HEK293T (cell line): ENCODE data around the gene CALB2.

Experiments
- CTCF ChIA-PET: fragments of 350-600 bp; formaldehyde crosslinking; extraction: SDS; loops from one replicate; lab custom pipeline; 2021; ENCODE audit warnings: antibody characterized with exemption, inconsistent platforms; lab: Yijun Ruan, JAX
- POLR2A ChIA-PET: fragments of 350-600 bp; formaldehyde crosslinking; extraction: SDS; loops from one replicate; lab custom pipeline; 2020; ENCODE audit warnings: antibody characterized with exemption, inconsistent platforms; lab: Yijun Ruan, JAX
- DNase-seq: peaks from one replicate; pipeline ENCODE4 v3.0.0; 2012; ENCODE audit warnings: mixed read lengths; ENCODE audit errors: extremely low spot score
- ARNT ChIP-seq: fragments of 450-650 bp; IDR thresholded peaks from 2 replicates; pipeline ENCODE4 v1.6.1; 2017; ENCODE audit warnings: mild to moderate bottlenecking
- BHLHE40 ChIP-seq: fragments of 450-650 bp; IDR thresholded peaks from 2 replicates; pipeline ENCODE4 v1.6.1; 2016; ENCODE audit warnings: mild to moderate bottlenecking, moderate library complexity, borderline replicate concordance
- CTBP1 ChIP-seq: fragments of 450-650 bp; IDR thresholded peaks from 2 replicates; pipeline ENCODE4 v1.6.1; 2016; ENCODE audit warnings: borderline replicate concordance
- ELF4 ChIP-seq: fragments of 450-650 bp; IDR thresholded peaks from 2 replicates; pipeline ENCODE4 v1.6.1; 2017; ENCODE audit warnings: antibody characterized with exemption
- FOXA1 ChIP-seq: fragments of 450-650 bp; IDR thresholded peaks from 2 replicates; pipeline ENCODE4 v1.6.1; 2016; ENCODE audit warnings: mild to moderate bottlenecking
- FOXK2 ChIP-seq: fragments of 450-650 bp; IDR thresholded peaks from 2 replicates; pipeline ENCODE4 v1.6.1; 2016; ENCODE audit warnings: mild to moderate bottlenecking
- FOXM1 ChIP-seq: fragments of 450-650 bp; IDR thresholded peaks from 2 replicates; pipeline ENCODE4 v1.6.1; 2017; ENCODE audit warnings: mild to moderate bottlenecking, borderline replicate concordance
- HDGF ChIP-seq: fragments of 450-650 bp; IDR thresholded peaks from 2 replicates; pipeline ENCODE4 v1.6.1; 2017; ENCODE audit warnings: antibody characterized with exemption, borderline replicate concordance
- L3MBTL2 ChIP-seq: fragments of 450-650 bp; conservative IDR thresholded peaks from 2 replicates; pipeline ENCODE4 v1.6.1; 2016; ENCODE audit warnings: mild to moderate bottlenecking
- LEF1 ChIP-seq: fragments of 450-650 bp; IDR thresholded peaks from 2 replicates; pipeline ENCODE4 v1.6.1; 2017; ENCODE audit warnings: mild to moderate bottlenecking, borderline replicate concordance
- NFRKB ChIP-seq: fragments of 450-650 bp; IDR thresholded peaks from 2 replicates; pipeline ENCODE4 v1.6.1; 2016; ENCODE audit warnings: mild to moderate bottlenecking, moderate library complexity
- SP1 ChIP-seq: fragments of 450-650 bp; IDR thresholded peaks from 2 replicates; pipeline ENCODE4 v1.6.1; 2017
- SUZ12 ChIP-seq: fragments of 450-650 bp; IDR thresholded peaks from 2 replicates; pipeline ENCODE4 v1.6.1; 2016; ENCODE audit warnings: mild to moderate bottlenecking
- TARDBP ChIP-seq: fragments of 450-650 bp; IDR thresholded peaks from 2 replicates; pipeline ENCODE4 v1.6.1; 2016
- ZNF384 ChIP-seq: fragments of 450-650 bp; IDR thresholded peaks from 2 replicates; pipeline ENCODE4 v1.6.1; 2016
- TF ChIP-seq, protein P1 (sequence below): fragments of 450-650 bp; IDR thresholded peaks from 2 replicates; pipeline ENCODE4 v1.6.1; 2016

Gene CALB2

DNA sequence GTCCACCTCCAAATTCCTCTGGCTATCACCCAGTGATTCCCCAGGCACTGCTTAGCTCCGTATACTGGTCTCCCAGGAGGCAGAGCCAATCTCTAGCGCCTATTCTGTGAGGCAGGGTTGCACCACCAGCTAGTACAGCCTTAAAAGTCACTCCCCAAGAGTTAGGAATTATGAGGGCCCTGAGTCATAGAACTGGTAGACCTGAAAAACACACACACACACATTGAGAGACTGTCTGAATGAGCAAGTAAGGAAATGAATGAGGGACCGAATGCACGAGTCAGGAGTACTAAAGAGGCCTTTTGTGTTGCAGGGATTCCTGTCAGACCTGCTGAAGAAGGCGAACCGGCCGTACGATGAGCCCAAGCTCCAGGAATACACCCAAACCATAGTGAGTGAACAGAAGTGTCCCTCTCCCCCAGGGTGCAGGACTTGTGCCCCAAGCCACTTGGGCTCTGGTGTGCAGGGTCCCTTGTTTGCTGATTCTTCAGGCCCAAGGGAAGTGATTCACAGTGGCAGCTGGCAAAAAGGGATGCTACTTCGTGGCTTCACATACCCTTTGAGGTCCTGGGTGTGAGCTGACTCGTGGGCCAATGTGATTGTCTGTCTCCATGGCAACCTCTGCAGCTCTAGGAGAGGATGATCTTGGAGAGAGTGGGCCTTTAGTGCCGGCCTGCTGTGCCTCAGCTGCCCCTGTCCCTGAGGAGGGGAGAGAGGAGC is 24.7 kb downstream of the CALB2 start:
- ChIA-PET POLR2A (no interaction called here), CTCF (no interaction called here)

DNA sequence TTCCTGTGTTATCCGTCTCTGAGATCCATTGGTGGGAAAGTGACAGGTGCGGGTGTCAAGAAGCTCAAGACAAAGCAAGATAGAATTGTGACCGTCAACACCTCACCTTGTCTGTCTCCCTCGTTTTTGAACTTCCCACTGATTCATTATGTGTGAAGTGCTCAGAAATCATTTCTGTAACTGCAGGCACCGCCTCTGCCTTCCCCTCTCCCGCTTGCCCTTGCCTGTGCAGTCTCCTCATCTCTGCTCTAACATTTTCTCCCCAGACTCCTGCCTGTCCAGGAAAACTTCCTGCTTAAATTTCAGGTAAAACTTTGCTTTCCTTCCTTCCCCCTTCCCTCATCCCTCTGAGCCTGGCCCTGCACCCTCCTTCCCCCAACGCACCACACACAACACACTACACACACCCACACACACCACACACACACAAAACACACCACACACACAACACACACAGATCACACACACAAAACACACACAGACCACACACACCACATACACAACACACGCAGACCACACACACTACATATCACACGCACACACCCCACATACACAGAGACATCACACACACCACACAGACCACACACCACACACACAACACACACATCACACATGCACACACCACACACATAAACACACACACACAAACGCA is 25.7 kb downstream of the CALB2 start:
- ChIA-PET POLR2A (no interaction called here), CTCF (no interaction called here)
- TF ChIP-seq FOXK2 (no peak), SUZ12 (no peak)
- TF ChIP-seq, protein P1, sequence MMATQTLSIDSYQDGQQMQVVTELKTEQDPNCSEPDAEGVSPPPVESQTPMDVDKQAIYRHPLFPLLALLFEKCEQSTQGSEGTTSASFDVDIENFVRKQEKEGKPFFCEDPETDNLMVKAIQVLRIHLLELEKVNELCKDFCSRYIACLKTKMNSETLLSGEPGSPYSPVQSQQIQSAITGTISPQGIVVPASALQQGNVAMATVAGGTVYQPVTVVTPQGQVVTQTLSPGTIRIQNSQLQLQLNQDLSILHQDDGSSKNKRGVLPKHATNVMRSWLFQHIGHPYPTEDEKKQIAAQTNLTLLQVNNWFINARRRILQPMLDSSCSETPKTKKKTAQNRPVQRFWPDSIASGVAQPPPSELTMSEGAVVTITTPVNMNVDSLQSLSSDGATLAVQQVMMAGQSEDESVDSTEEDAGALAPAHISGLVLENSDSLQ: no peak
- DNase-seq: no peak

More for the DNA sequence above, 24.7 kb downstream of the CALB2 start:
- DNase-seq: no peak
- TF ChIP-seq BHLHE40 (no peak), ZNF384 (no peak), FOXA1 (no peak), LEF1 (no peak), CTBP1 (no peak), ELF4 (no peak), ARNT (no peak)

DNA sequence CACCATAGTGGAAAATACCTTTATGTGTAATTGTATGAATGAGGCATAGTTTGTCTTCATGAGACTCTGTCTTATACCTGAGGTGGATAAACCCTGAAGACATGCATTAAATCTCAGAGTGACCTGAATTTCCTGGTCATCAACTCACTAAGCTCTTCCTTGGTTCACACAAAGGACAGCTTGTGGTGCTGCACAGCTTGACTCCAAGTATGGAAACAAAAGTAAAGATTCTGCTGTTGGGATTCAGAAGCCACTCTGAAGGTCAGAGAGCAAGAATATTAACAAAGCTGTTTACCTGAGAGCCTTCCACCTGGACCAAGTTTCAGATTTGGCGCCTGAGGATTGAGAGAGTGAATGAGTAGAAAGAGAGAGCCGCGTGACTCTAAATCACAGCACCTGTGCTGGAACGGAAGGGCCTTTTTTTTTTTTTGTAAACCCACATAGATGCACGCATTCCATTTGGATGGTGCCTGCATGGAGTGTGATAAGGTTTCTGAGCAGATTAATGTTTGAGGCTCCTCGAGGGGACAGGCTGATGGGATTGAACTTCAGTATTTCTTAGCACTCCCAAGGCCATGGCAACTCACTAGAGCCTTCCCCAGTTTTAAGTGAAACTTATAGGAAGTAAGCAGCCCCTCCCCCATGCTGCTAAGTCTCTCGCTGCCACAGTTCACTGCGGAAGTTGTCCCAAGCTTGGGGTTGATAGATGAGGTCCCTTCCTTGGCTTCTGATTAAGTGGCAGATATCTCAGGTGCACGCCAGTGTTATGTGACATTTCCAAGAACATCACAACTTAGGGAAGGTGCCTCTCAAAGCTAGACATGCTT is 28.7 kb downstream of the CALB2 start:
- ChIA-PET POLR2A (no interaction called here), CTCF (no interaction called here)
- TF ChIP-seq SP1 (no peak), FOXM1 (no peak), CTBP1 (no peak), BHLHE40 (no peak), L3MBTL2 (no peak), ZNF384 (no peak), ELF4 (no peak)
- TF ChIP-seq, protein P1: no peak

DNA sequence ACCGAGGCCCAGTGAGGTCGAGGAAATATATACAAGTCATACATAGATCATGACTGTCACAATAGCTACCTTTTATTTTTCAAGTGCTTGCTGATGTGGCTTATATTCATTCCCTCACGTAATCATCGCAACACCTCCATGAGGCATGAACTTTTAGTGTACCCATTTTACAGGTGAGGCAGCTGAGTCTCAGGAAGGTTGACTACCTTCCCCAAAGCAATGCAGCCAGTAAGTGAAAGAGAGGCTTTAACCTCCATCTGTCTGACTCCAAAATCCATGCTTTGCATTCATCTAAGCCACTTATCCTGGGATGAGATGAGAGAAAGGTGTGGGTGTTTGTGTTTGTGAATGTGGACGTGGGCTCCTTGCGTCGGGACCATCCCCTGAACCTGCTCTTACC is 30.8 kb downstream of the CALB2 start:
- POLR2A ChIA-PET: no interaction called here
- DNase-seq: no peak
- TF ChIP-seq TARDBP: no peak
- CTCF ChIA-PET: interaction anchor here (1.0 kb wide), 1 partner anchor 24 kb away, joined by 3 read pairs; no protein-coding TSS in a partner anchor

More for the DNA sequence above, 28.7 kb downstream of the CALB2 start:
- no peak for DNase-seq

DNA sequence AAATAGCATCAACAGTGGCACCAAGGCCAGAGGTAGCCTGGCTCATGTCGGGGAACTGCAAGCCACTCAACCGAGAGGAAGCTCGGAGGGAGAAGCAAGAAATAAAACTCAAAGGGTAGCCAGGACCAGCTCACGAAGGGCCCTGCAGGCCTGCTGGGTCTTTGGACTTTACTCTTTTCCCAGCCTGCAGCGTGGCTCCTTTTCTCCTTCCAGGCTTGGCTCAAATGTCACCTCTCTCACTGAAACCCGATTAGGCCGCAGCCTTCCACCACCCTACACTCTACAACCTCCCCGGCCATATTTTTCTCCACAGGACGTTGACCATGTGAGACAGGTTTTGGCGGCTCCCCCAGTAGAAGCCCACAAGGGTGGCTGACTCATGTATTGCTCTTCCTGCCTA is 38.1 kb downstream of the CALB2 start:
- DNase-seq: no peak
- ChIA-PET POLR2A (no interaction called here), CTCF (no interaction called here)
- TF ChIP-seq, protein P1: no peak
- no peak for TF ChIP-seq ZNF384
- TF ChIP-seq NFRKB: no peak
- no peak for TF ChIP-seq L3MBTL2
- TF ChIP-seq FOXK2: no peak
- TF ChIP-seq ELF4: no peak
- no peak for TF ChIP-seq ARNT
- TF ChIP-seq SP1: no peak
- no peak for TF ChIP-seq SUZ12
- no peak for TF ChIP-seq TARDBP
- TF ChIP-seq FOXM1: no peak
- no peak for TF ChIP-seq FOXA1
- TF ChIP-seq BHLHE40: no peak
- TF ChIP-seq CTBP1: no peak
- no peak for TF ChIP-seq HDGF
- no peak for TF ChIP-seq LEF1

DNA sequence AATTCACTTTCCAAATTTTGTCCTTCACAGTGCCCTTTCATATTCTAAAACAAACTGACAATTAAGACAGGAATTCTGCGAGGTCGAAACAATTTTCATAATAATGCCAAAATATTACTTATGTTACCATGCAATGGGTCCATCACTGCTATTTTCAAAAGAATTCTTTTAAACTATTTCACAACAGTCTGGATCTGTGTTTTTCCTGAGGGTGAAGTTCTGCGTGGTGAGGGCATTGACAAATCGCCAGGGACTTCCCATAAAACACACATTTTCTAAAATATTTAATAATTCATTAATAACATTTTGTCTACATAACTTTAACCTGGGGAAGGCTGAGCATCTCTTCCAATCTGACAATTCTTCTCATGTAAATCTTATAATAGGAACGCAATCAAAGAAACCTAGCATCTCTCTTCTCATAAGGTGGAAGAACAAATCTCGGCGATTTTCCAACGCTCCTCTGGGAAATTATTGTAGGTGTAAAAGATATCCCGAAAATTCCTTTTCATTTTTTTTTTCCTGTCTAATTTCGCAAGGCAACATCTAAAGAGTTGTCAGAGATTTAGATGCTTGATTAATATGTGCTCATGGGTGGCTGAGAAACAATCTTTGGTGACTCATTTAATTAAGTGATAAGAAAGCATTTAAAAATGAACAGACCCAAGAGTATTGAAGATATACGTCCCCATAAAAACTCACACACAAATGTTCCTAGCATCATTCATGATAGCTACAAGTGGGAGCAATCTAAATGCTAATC is 41.5 kb downstream of the CALB2 start:
- ChIA-PET POLR2A (no interaction called here), CTCF (interaction anchor here (1.5 kb wide), 1 partner anchor 13 kb away, joined by 3 read pairs; no protein-coding TSS in a partner anchor)
- DNase-seq: no peak
- TF ChIP-seq ARNT: no peak
- no peak for TF ChIP-seq FOXA1
- no peak for TF ChIP-seq ELF4
- TF ChIP-seq LEF1: no peak
